ENCODE results near the gene C12orf57. TPM values are rescaled to one million over a fixed set of nuclear protein-coding genes. Genes with fewer than 3 reads are reported as not detected.
A peak's percentile ranks its signal among the peaks of the same experiment; 100 is the strongest.

Gene C12orf57
- total RNA-seq, 1 donor from 2014 or later: 197 TPM

GRCh38 chr12:6952121-6952862, 8.5 kb downstream of the C12orf57 start:
- H3K27me3 ChIP-seq: no peaks in the 10 kb centered on the region
- H3K4me3 ChIP-seq: peak overlapping the region; percentile 60
- peak; percentile 63 for DNase-seq
- peaks cover 30% of the 10 kb centered on the region for H3K4me1 ChIP-seq
- no peak for TF ChIP-seq CTCF (IDR thresholded peaks at IDR 0.05)
- ATAC-seq: no peak
- no peaks in the 10 kb centered on the region for H3K9me3 ChIP-seq
- H3K27ac ChIP-seq: peak overlapping the region; percentile 89
- intact Hi-C loops (cut with DNase I): no loop called here
- H3K36me3 ChIP-seq: no peaks in the 10 kb centered on the region

- no peaks in the 10 kb centered on the region for H3K9me3 ChIP-seq
- intact Hi-C loops (cut with DNase I): no loop called here
- peaks cover 36% of the 10 kb centered on the region for H3K4me1 ChIP-seq
- peak; percentile 48 for DNase-seq
- H3K4me3 ChIP-seq: peak overlapping the region; percentile 60
- peak overlapping the region; percentile 89 for H3K27ac ChIP-seq
- no peak for ATAC-seq
- H3K36me3 ChIP-seq: no peaks in the 10 kb centered on the region
- H3K27me3 ChIP-seq: no peaks in the 10 kb centered on the region
- TF ChIP-seq CTCF (IDR thresholded peaks at IDR 0.05): no peak
These were observed 9.1 kb downstream of the C12orf57 start for GRCh38 chr12:6952863-6953441.

GRCh38 chr12:6953442-6954315, 9.9 kb downstream of the C12orf57 start:
- H3K4me1 ChIP-seq: peaks cover 42% of the 10 kb centered on the region
- peak overlapping the region; percentile 89 for H3K27ac ChIP-seq

GRCh38 chr12:6954316-6955107, 10.7 kb downstream of the C12orf57 start:
- Histone ChIP-seq H3K4me1 (peaks cover 44% of the 10 kb centered on the region), H3K4me3 (peak overlapping the region; percentile 60), H3K9me3 (no peaks in the 10 kb centered on the region), H3K36me3 (no peaks in the 10 kb centered on the region), H3K27ac (peak overlapping the region; percentile 55), H3K27me3 (no peaks in the 10 kb centered on the region)
- intact Hi-C loops (cut with DNase I): no loop called here
- no peak for ATAC-seq
- DNase-seq: peak; percentile 60
- no peak for TF ChIP-seq CTCF (IDR thresholded peaks at IDR 0.05)

More at GRCh38 chr12:6953442-6954315, 9.9 kb downstream of the C12orf57 start:
- intact Hi-C loops (cut with DNase I): no loop called here
- DNase-seq: peak; percentile 77
- peak; percentile 57 for ATAC-seq
- no peak for TF ChIP-seq CTCF (IDR thresholded peaks at IDR 0.05)
- Histone ChIP-seq H3K36me3 (no peaks in the 10 kb centered on the region), H3K27me3 (no peaks in the 10 kb centered on the region), H3K9me3 (no peaks in the 10 kb centered on the region), H3K4me3 (peak overlapping the region; percentile 60)

Measured in upper lobe of right lung (tissue), 1 donor.